GM19351 (cell line): ENCODE results near the gene LAMTOR4.

Experiments used
- ATAC-seq: cut with Tn5 transposase; IDR thresholded peaks from one replicate; pipeline ENCODE4 v1.9.1; 2021; ENCODE audit warnings: mild to moderate bottlenecking, moderate library complexity; ENCODE audit not compliant: unreplicated experiment

The LAMTOR4 gene

GRCh38 chr7:100192969-100193368, 44.3 kb downstream of the LAMTOR4 start:
- ATAC-seq = no peak

GRCh38 chr7:100195222-100195621, 46.5 kb downstream of the LAMTOR4 start:
- ATAC-seq = no peak

- peak; percentile 42 for ATAC-seq
These were observed 47.2 kb downstream of the LAMTOR4 start for GRCh38 chr7:100195901-100196322.

- no peak for ATAC-seq
These were observed 49.5 kb downstream of the LAMTOR4 start for GRCh38 chr7:100198266-100198665.

- ATAC-seq = no peak
These were observed 52.0 kb downstream of the LAMTOR4 start for GRCh38 chr7:100200693-100201092.
